HG02571 (cell line): Measurements from ENCODE around the gene L1CAM.

Source experiments
- ATAC-seq: cut with Tn5 transposase; IDR thresholded peaks from one replicate; pipeline ENCODE4 v1.9.1; 2021; ENCODE audit warnings: mild to moderate bottlenecking, moderate library complexity; ENCODE audit not compliant: unreplicated experiment

Gene L1CAM

DNA sequence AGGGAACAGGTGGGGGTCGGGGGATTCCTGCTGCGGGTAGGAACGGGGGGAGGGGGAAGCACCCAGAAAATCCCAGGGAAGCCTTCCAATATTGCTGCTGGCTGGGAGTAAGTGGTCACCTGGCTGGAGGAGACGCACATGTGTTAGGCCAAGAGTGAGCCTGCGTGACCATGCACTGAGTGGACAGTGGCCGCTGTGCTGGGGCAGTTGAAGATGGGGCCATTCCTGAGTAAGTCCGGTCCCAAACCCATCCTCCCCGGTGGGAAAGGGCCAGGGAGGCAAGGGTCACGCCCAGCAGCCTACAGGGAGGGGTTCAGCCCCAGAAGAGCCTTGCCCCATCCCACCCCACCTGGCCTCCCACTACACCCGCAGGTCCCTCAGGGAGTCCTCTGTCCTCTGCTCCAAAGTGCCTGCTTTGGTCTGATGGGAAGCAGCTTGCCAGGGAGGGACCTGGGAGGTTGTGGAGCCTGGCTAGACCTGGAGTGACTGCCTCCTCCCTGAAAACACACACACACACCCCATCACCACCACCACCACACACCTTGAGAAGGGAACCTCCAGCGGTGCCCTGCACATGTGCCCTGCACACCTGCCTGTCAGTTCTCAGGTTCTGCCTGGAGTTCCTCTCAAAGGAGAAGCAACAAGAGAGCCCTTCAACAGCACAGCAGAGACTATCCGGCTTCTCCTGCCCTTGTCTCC, 6.1 kb downstream of the L1CAM start:
- ATAC-seq = no peak

DNA sequence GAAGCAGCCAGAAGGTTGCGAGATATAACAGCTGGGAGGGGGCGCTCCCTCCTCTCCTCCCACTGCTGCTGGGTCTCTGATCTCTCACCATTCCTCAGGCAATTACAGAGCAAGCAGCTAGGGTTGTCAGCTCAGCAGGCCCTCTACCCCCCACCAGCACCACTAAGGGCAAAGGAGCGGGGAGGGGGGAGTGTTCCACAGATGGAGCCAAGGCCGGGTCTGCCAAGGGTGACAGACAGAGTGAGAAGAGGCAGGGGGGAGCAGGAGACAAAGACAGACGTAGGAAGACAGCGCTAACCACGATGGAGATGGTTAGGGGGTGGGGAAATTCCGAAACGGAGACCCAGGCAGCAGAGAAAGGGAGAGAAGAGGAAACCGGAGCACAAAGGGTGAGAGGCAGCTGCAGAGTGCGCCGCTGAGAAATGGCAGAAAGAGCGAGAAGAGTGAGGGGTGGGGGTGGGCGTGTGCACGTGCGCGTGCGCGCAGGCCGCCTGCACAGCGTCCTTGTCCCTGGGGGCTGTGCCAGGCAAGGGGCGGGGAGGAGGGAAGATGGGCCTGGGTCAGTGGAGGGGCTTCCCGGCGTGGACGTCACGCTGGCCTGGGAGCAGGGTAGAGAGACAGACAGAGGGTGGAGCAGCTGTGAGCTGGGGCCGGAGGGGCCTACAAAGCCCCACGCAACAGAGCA, 6.9 kb downstream of the L1CAM start:
- no peak for ATAC-seq

DNA sequence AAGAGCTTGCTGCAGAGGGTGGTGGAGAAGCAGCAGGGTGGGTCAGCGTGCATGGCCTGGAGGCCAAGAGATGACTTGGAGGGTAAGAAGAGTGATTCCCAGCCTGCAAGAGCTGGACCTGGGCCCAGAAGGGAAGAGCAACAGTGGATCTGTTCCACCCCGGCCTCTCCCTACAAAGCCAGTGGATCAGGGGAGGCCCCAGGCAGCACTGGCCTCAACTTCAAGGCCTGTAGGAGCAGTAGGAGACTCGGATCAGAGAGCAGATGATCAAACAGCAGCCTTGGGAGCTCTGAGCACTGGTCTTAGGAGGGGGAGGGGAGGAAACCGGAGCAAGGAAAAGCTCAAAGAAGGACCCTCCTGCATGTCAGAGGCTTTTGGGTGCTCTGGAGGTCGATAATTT, 7.6 kb downstream of the L1CAM start:
- ATAC-seq = no peak

GRCh38 chrX:153877571-153878261, 8.3 kb downstream of the L1CAM start:
- ATAC-seq = no peak

DNA sequence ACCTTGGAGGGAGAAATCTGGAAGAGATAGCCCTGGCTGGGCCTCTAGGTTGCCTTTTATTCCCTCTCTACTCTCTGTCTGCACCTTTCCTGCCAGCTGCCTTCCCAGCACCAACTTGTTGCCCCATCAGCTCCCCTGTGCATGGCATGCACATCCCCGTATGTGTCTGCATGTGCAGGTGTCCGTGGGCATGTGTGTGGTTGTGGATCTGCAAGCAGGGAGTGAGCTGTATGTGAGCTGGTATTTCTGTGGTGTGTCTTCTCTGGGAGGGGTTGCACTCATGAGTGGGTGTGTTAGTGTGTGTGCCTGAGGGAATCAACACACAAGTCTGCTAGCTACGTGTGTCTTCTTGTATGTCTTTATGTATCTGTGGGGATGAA, 9.9 kb downstream of the L1CAM start:
- no peak for ATAC-seq

DNA sequence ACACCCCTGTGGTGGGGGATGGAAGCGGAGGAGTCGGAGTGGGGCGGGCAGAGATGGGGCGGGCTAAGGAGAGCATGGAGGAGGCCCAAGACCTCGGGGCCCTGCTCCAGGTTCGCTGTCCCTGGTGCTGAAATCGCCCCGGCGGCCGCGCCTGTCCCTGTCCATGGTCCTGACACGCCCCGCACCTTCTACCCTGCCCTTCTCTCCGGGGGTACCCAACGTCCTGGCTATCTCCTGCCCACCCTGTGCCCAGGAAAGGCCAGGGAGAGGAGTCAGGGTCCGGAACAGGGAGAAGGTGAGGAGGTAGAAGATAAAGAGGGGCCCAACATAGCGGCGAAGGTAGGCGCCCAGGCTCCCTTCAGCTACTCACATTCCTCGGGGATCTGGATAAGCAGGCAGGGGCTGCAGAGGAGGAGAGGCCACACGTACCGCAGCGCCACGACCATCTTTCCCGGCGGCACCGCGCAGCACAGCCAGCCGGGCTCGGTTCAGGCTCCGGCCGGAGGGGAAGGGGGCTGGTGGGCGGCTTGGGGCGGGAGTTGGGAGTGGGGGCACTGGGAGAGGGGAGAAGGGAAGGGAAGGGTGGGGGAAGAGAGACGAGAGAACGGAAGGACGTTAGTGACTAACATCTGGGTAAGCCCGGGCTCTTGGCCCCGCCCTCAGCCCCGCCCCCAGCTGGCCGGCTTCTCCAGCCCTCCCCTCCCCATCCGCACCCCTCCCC, 10.4 kb downstream of the L1CAM start:
- no peak for ATAC-seq

GRCh38 chrX:153874366-153875125, 11.4 kb downstream of the L1CAM start:
- ATAC-seq = no peak

DNA sequence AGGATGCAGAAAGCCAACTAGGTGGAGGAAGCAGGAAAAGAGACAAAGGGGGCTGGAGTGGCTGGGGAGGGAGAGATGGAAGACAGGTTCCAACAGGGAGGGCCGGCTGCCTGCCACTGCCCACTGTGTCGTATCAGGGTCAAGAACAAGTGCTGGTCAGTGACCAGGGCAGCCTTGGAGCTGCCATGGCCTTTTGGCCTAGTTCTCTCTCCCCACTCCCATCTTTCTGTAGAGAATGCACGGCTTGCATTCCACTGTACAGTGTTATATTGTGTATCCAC, 11.9 kb downstream of the L1CAM start:
- ATAC-seq = no peak

DNA sequence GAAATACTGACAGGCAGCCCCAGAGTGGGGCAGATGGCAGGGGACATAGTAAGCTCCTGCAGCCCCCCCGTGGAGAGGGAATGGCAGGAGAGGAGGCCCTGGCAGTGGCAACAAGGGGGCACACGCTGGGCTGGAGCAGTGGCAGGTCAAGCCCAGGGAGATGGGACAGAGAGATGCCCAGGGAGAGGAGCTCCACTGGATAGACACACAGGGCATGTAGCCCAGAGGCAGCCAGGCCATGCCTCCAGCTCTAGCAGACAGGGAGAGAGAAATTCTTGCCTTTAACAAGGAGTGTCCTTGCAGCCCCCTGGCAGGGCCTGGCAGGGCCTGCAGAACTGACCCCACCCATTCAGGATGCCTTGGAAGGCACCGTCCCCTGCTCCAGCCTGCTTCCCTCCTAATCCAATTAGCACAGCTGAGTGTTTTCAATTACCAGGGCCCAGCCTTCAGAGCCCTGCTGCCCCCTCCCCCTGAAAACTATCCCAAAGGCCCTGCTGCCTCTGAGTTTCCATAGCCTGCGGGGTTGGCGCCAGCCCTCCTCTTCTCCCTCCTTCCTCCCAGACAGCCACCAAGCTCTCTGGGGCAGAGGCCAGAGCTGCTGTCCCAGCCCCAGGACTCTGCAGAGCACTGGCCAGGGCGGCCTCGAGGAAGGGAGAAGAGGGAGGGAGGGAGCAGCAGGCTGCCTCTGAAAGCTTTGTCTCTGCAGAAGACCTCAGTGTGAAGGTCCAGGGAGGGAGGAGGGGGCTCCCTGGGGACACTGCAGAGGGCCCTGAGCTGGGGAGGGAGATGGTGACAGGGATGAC, 12.5 kb downstream of the L1CAM start:
- ATAC-seq = no peak

DNA sequence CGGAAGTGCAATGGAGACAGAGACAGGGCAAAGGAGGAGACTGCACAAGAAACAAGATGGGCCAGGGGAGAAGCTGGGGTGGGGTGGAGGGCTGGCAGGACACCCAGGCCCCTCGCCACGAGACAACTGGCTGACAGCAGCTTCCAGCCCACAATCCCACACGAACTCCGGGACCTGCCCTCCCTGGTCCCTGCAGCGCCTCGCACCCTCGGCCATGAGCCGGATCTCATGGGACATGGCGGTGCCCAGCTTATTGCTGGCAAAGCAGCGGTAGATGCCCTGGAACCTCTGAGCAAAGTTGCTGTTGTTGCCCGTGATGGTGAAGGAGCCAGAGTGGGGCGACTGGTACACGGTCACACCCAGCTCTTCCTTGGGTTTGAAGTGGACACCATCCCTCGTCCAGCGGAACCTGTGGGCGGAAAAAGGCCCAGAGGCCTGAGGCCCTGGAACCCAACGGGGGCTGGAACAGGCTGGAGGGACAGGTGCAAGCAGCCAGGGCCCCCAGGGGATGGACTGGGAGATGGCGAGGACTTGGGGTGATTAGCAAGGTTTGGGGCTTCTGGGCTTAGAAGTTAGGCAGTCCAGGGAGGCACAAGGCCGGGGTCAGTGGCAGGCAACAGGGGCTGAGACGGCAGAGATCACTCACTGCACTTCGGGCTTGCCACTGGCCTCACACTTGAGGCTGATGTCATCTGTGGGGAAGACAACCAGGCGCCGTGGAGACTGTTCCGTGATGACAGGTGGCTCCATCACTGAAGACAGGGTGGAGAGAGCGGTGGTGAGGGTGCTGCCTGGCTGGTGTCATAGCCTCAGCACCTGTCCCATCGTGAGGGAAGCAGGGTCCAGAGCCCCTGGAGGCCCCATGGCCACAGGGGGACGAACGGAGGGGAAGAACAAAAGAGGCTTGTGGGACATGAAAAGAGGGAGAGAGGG, 13.8 kb downstream of the L1CAM start:
- no peak for ATAC-seq

DNA sequence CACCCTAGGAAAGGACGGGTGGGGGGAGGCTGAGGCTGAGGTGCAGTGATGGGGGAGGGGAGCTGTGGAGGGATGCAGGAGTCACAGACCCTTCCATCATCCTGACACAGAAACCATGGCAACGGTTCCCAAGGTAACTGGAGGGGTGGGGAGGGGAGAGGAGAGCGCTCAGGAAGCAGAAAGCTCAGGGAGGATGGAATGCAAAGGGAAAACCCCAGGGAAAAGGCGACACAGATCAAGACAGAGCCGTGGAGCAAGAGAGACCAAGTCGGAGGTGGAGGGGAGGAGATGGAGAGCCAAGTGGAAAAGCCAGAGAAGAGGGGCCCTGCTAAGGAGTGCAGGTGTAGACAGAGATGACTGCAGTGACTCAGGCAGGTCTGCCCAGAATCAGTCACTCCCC, 14.5 kb downstream of the L1CAM start:
- ATAC-seq = no peak

- no peak for ATAC-seq
Measured at GRCh38 chrX:153870791-153871360, 15.1 kb downstream of the L1CAM start.

DNA sequence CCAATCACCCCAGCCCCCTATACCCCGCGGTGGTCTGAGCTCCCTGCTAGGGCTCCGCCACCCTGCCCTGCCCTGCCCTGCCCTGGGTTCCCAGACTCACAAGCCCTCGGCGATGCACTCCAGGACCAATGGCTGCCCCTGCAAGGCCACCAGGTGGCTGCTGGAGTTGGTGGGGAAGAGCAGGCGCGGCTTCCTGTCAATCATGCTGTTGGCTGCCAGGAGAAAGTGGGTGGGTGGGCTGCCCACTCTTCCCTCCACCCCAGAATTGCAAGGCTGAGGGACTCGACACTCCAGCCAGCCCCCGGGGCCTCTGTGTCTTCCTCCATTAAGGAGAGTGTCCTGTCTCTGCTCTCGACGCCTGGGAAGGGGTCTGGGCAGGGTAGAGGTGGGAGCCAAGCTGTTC, 15.7 kb downstream of the L1CAM start:
- ATAC-seq = no peak

DNA sequence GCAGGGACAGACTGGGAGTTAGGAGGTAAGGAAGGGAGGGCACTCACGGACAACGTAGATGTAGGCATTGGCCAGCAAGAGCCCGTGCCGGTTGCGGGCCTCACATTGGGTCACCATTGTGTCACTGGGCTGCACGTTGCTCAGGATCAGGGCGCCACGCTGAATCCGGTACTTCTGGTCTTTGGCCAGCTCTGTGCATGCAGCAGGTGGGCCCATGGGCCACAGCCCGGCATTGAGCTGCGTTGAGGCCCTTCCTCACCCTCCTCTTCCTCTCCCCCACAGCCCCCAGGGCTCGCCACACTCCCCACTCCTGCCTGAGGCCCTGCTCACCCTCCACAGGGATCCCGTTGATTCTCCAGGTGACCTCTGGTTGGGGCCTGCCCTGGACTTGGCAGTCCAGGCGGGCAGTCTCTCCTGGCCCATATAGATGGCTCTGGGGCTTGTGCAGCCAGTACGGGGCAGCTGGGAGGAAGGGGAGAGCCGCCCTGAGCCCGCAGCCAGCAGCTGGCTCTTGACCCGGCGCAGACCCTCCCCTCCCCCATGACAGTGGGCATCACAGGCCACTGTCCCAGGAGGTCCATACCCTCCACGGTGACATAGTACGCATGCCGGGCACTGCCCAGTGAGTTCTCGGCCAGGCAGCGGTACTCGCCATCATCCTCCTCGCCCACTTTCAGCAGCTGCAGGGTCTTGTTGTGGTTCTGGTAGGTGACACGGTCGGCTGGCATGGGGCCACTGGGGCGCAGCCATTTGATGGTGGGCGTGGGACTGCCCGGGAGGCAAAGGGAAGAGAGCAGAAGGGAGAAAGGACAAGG, 16.3 kb downstream of the L1CAM start:
- ATAC-seq = no peak

DNA sequence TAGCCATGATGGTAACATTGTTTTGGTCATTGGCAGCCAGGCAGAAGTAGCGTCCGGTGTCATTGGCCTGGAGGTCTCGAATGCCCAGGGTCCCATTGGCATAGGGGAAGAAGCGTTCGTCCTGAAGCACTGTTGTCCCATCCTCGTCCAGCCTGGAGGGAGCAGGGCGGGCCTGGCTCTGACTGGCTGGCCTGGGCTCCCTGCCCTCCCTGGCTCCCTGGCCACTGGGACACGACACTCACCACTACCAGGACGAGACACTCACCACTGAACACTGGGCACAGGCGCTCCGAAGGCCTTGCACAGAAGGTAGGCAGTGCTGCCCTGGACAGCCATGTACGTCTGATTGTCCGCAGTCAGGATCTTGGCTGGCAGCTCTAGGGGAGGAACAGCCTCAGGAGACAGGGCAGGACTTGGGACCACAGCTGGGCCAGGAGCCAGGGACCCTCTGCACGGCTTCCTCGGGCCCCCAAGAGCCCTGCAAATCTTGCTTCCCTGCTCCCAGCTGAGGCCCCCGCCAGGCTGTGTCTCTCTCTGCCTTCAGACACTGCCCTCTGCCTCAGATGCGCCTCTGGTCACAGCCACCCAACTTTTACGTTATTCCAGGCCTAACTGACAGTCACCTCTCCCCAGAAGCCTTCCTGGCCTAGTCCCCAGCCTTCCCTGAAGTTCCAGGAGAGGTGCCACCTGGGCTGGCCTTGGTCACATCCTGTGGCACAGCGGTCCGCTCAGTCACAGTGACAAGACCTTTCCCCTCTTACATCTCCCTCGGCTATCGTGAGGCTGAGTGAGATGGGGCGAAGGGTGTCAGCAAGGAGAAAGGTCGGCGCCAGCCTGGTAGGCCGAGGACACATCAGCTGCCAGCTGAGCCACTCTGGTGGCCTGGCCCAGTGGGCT, 17.1 kb downstream of the L1CAM start:
- ATAC-seq = no peak

DNA sequence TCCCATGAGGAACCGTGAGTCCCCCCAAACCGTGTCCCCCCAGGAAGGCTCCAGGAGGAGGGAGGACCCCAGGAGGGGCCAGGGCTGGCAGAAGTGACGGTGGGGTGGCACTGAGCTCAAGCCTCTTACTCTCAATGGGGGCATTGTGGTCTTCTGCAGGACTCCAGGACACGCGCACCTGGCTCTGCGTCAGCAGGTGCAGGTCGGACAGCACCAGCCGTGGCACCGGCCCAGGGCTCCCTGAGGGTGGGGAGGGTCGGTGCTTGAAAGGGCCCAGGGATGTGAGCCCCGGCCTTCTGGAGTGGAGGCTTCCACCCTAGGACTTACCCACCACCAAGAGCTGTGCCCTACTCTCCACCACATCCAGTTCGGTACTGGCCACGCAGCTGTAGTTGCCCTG, 18.3 kb downstream of the L1CAM start:
- ATAC-seq = no peak

DNA sequence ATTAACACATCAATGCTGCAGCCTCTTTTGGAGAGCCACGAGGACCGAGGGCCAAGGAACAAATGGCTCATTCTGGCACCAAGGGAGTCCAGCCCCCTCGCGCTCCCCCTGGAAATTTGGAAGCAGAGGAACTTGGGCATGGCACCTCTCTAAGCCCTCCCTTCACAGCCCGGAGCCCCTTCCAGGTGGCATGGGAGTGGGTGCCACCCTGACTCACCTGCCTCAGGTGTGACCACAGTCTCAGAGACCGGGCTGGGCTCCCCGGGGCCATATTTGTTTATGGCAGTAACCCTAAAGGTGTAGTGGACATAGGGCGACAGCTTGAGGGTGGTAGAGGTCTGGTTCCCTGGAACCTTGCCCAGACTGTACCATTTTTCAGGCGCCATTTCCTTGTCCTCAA, 18.8 kb downstream of the L1CAM start:
- ATAC-seq = no peak
